H1 (cell line): ENCODE results near the gene YARS1. TPM values are rescaled to one million over a fixed set of nuclear protein-coding genes. Genes with fewer than 3 reads are reported as not detected.

Source experiments
- CTCF ChIA-PET: fragments of 300-600 bp; sonication (Branson Sonifier 250); formaldehyde crosslinking; loops from one replicate; lab custom pipeline; 2021; ENCODE audit not compliant: partially characterized antibody; lab: Charles Lee
- POLR2A ChIA-PET: fragments of 300-600 bp; sonication (Branson Sonifier 250); formaldehyde crosslinking; loops from one replicate; lab custom pipeline; 2021; ENCODE audit warnings: inconsistent platforms; ENCODE audit not compliant: partially characterized antibody; lab: Charles Lee
- DNase-seq, 2 experiments: peaks; one replicate each; pipeline versions ENCODE4 v3.0.0 to v3.0.0-alpha.2; 2010 to 2022; ENCODE audit warnings: low spot score in 2 of 2, low read depth in 1 of 2, mixed read lengths in 1 of 2
- FAIRE-seq: peaks from 2 replicates; lab custom pipeline; 2011; peaks lifted over from hg19 to GRCh38; lab: Jason Lieb, UNC
- H2AFZ ChIP-seq: 2 replicates; pipeline ENCODE4 v1.8.1; 2012; ENCODE audit warnings: low read length, inconsistent platforms
- H2AK5ac ChIP-seq: 2 replicates; pipeline ENCODE4 v1.6.1; 2013; ENCODE audit warnings: low read depth, low read length
- H2BK120ac ChIP-seq: replicated peaks from 2 replicates; pipeline ENCODE3; 2013; ENCODE audit warnings: low read depth, low read length, inconsistent platforms
- H2BK12ac ChIP-seq: 2 replicates; pipeline ENCODE4 v1.6.1; 2013; ENCODE audit warnings: low read depth, low read length
- H2BK15ac ChIP-seq: 2 replicates; pipeline ENCODE4 v1.6.1; 2013; ENCODE audit warnings: low read length
- H2BK20ac ChIP-seq: 2 replicates; pipeline ENCODE4 v1.6.1; 2013; ENCODE audit warnings: low read length
- H2BK5ac ChIP-seq: 2 replicates; pipeline ENCODE4 v1.6.1; 2013; ENCODE audit warnings: low read depth, low read length
- H3K14ac ChIP-seq: 2 replicates; pipeline ENCODE4 v1.6.1; 2013; ENCODE audit warnings: inconsistent platforms; ENCODE audit not compliant: insufficient read length
- H3K18ac ChIP-seq: 2 replicates; pipeline ENCODE4 v1.6.1; 2013; ENCODE audit warnings: low read length; ENCODE audit errors: extremely low read depth
- H3K23ac ChIP-seq: 2 replicates; pipeline ENCODE4 v1.6.1; 2013; ENCODE audit warnings: inconsistent platforms; ENCODE audit not compliant: insufficient read length
- H3K23me2 ChIP-seq: 2 replicates; pipeline ENCODE4 v1.6.1; 2013; ENCODE audit warnings: low read depth, low read length
- H3K27ac ChIP-seq: 2 replicates; pipeline ENCODE4 v1.6.1; 2011; ENCODE audit warnings: low read depth, low read length, inconsistent platforms
- H3K27me3 ChIP-seq, 4 experiments: replicated peaks in 1 of 4; 1 replicate in 1 of 4; 2 replicates in 3 of 4; pipeline versions ENCODE4 v1.6.1 to v1.8.1; 2011 to 2013; ENCODE audit warnings: low read length in 3 of 4, mild to moderate bottlenecking in 3 of 4, inconsistent platforms in 2 of 4, mixed read lengths in 2 of 4, moderate library complexity in 1 of 4; ENCODE audit not compliant: control insufficient read depth in 3 of 4, insufficient read depth in 3 of 4; ENCODE audit errors: extremely low read depth in 1 of 4
- H3K36me3 ChIP-seq, 4 experiments: 2 replicates each; pipeline versions ENCODE4 v1.6.1 to v1.8.1; 2011 to 2013; ENCODE audit warnings: mild to moderate bottlenecking in 4 of 4, low read length in 3 of 4, moderate library complexity in 2 of 4, control low read depth in 1 of 4, inconsistent platforms in 1 of 4; ENCODE audit not compliant: insufficient read depth in 4 of 4, control insufficient read depth in 2 of 4
- H3K4ac ChIP-seq: replicated peaks from 2 replicates; pipeline ENCODE3; 2013; ENCODE audit warnings: low read length, low read depth, mixed read lengths, inconsistent platforms; ENCODE audit not compliant: insufficient read length
- H3K4me1 ChIP-seq, 4 experiments: replicated peaks in 1 of 4; 1 replicate in 1 of 4; 2 replicates in 3 of 4; pipeline versions ENCODE4 v1.6.1 to v1.8.1; 2011 to 2013; ENCODE audit warnings: low read length in 3 of 4, inconsistent platforms in 2 of 4, mixed read lengths in 1 of 4; ENCODE audit not compliant: insufficient read depth in 4 of 4, control insufficient read depth in 3 of 4
- H3K4me2 ChIP-seq, 2 experiments: 2 replicates each; pipeline versions ENCODE4 v1.6.1 to v1.8.1; 2011 to 2013; ENCODE audit warnings: low read depth in 2 of 2, low read length in 2 of 2, control low read depth in 1 of 2, inconsistent platforms in 1 of 2, mild to moderate bottlenecking in 1 of 2; ENCODE audit not compliant: insufficient read depth in 1 of 2
- H3K4me3 ChIP-seq, 4 experiments: fragments of 200-600, 300-600 bp in 1 of 4; sonication (generic), shearing (Covaris generic), sonication (Bioruptor Twin) in 1 of 4; 2 replicates each; pipeline versions ENCODE4 v1.5.1 to v1.8.1; 2011 to 2016; ENCODE audit warnings: low read length in 4 of 4, low read depth in 3 of 4, control low read depth in 2 of 4, inconsistent platforms in 2 of 4, mild to moderate bottlenecking in 2 of 4, mixed read lengths in 1 of 4, moderate library complexity in 1 of 4; ENCODE audit not compliant: insufficient read depth in 2 of 4; ENCODE audit errors: extremely low read depth in 1 of 4
- H3K56ac ChIP-seq: replicated peaks from 2 replicates; pipeline ENCODE3; 2013; ENCODE audit warnings: low read depth, mild to moderate bottlenecking, mixed read lengths, low read length, inconsistent platforms; ENCODE audit not compliant: insufficient read length
- H3K79me1 ChIP-seq: 2 replicates; pipeline ENCODE4 v1.6.1; 2013; ENCODE audit warnings: low read depth, low read length, control low read depth
- H3K79me2 ChIP-seq, 2 experiments: 2 replicates each; pipeline versions ENCODE4 v1.6.1 to v1.8.1; 2012 to 2013; ENCODE audit warnings: low read length in 2 of 2, mild to moderate bottlenecking in 2 of 2, inconsistent platforms in 1 of 2; ENCODE audit not compliant: insufficient read depth in 2 of 2, control insufficient read depth in 1 of 2
- H3K9ac ChIP-seq, 4 experiments: replicated peaks in 1 of 4; 1 replicate in 1 of 4; 2 replicates in 3 of 4; pipeline versions ENCODE4 v1.6.1 to v1.8.1; 2011 to 2013; ENCODE audit warnings: low read depth in 3 of 4, low read length in 3 of 4, control low read depth in 2 of 4, mild to moderate bottlenecking in 2 of 4, moderate library complexity in 2 of 4, inconsistent platforms in 1 of 4; ENCODE audit errors: extremely low read depth in 1 of 4
- H3K9me3 ChIP-seq, 2 experiments: 2 replicates each; pipeline versions ENCODE4 v1.6.1 to v1.8.1; 2012 to 2013; ENCODE audit warnings: mild to moderate bottlenecking in 2 of 2, moderate library complexity in 2 of 2, control low read depth in 1 of 2, inconsistent platforms in 1 of 2, low read depth in 1 of 2, low read length in 1 of 2, mixed read lengths in 1 of 2; ENCODE audit not compliant: insufficient read depth in 2 of 2
- H4K20me1 ChIP-seq, 2 experiments: replicated peaks in 1 of 2; 2 replicates each; pipeline versions ENCODE3 to v1.8.1; 2011 to 2013; ENCODE audit warnings: inconsistent platforms in 2 of 2, low read length in 2 of 2, mild to moderate bottlenecking in 1 of 2; ENCODE audit not compliant: insufficient read depth in 2 of 2, control insufficient read depth in 1 of 2
- H4K5ac ChIP-seq: 2 replicates; pipeline ENCODE4 v1.6.1; 2013; ENCODE audit warnings: low read length, low read depth, mixed read lengths, inconsistent platforms; ENCODE audit not compliant: insufficient read length
- H4K8ac ChIP-seq: 2 replicates; pipeline ENCODE4 v1.8.0; 2013; ENCODE audit warnings: mild to moderate bottlenecking, moderate library complexity, low read length, inconsistent platforms; ENCODE audit not compliant: insufficient read depth; ENCODE audit errors: extremely low read depth
- H4K91ac ChIP-seq: replicated peaks from 2 replicates; pipeline ENCODE3; 2013; ENCODE audit warnings: low read length, mixed read lengths, inconsistent platforms; ENCODE audit not compliant: insufficient read length
- BRCA1 ChIP-seq: IDR thresholded peaks from 2 replicates; pipeline ENCODE4 v1.6.1; 2012; ENCODE audit warnings: low read depth, low read length, improper control_type of control experiment
- MAX ChIP-seq: IDR thresholded peaks from 2 replicates; pipeline ENCODE4 v1.6.1; 2012; ENCODE audit warnings: inconsistent platforms
- SAP30 ChIP-seq: fragments of 300-600 bp; sonication (generic); IDR thresholded peaks from 2 replicates; pipeline ENCODE4 v1.7.1; 2012; ENCODE audit warnings: low read length, moderate library complexity, mild to moderate bottlenecking, inconsistent platforms; ENCODE audit not compliant: insufficient read depth, insufficient replicate concordance
- SUZ12 ChIP-seq: fragments of 200-600 bp; sonication (generic); IDR thresholded peaks from 2 replicates; pipeline ENCODE4 v1.6.1; 2012; ENCODE audit warnings: mild to moderate bottlenecking, inconsistent platforms, low read length, moderate library complexity, mixed read lengths
- TBP ChIP-seq: IDR thresholded peaks from 2 replicates; pipeline ENCODE4 v1.6.1; 2011; ENCODE audit warnings: low read depth, low read length, improper control_type of control experiment
- WGBS, 2 experiments: shearing (Covaris generic) in 1 of 2; methylation state at CpG; one replicate each; pipeline versions ENCODE4 v1.1.6 to v1.1.7; 2013 to 2015; ENCODE audit warnings: low lambda C conversion rate in 2 of 2, mixed read lengths in 2 of 2, inconsistent platforms in 1 of 2, low coverage in 1 of 2, missing lambda C conversion rate in 1 of 2; ENCODE audit not compliant: insufficient replicate concordance in 2 of 2, insufficient coverage in 1 of 2, insufficient read length in 1 of 2; ENCODE audit errors: extremely low coverage in 1 of 2, missing lambda C conversion rate in 1 of 2; 5-methylcytosine and 5-hydroxymethylcytosine counted together
- polyA plus RNA-seq, 7 experiments: library from polyadenylated mRNA; depleted of rRNA in 3 of 7; stranded (reverse) in 5 of 7; unstranded in 2 of 7; fragments of >200 nt in 5 of 7; fragments of 200-250 nt in 2 of 7; gene quantifications; 1 replicate in 5 of 7; 2 replicates in 1 of 7; 4 replicates in 1 of 7; pipeline versions ENCODE4 v1.2.1 to v1.2.3, GENCODE V29; 2011 to 2013; ENCODE audit warnings: missing spikeins in 2 of 7, mixed read lengths in 2 of 7
- total RNA-seq: library from RNA; stranded (reverse); fragmentation: NEBNext Ultra II Directional; extraction: Animal tissue kit (Norgen Biotek cat#: 25700); gene quantifications from 2 replicates; pipeline ENCODE4 v1.2.1, GENCODE V29; 2021

YARS1 gene
- total and polyA plus RNA-seq, 2 of the 8 experiments (the other 6 are each of a cell fraction or from before 2014, with no cell fraction given) = 47.1 to 226 TPM

GRCh38 chr1:32791881-32792280, 25.3 kb downstream of the YARS1 start:
- H3K23me2 ChIP-seq = no peaks in the 10 kb centered on the region
- H3K79me1 ChIP-seq = no peaks in the 10 kb centered on the region
- H3K4me2 ChIP-seq = no peak overlapping the region
- H3K9me3 ChIP-seq = no peaks in the 10 kb centered on the region
- H3K4ac ChIP-seq = no peak overlapping the region
- no peaks in the 10 kb centered on the region for H3K4me1 ChIP-seq
- H4K5ac ChIP-seq = no peak overlapping the region
- H2BK120ac ChIP-seq = no peak overlapping the region
- H3K14ac ChIP-seq = no peak overlapping the region
- FAIRE-seq (no peak), DNase-seq (no peak)
- CTCF ChIA-PET = interaction anchor here (1.1 to 2.1 kb wide), 4 partner anchors 9 to 79 kb away, joined by 3 to 8 read pairs (median 5); no protein-coding TSS in a partner anchor
- no peak overlapping the region for H4K8ac ChIP-seq
- no peak overlapping the region for H3K23ac ChIP-seq
- peaks cover 0 to 2% of the 10 kb centered on the region in 2 experiments for H4K20me1 ChIP-seq
- H3K56ac ChIP-seq = no peak overlapping the region
- H2BK5ac ChIP-seq = no peak overlapping the region
- no peak overlapping the region for H3K18ac ChIP-seq
- H2BK15ac ChIP-seq = no peak overlapping the region
- H3K79me2 ChIP-seq = no peaks in the 10 kb centered on the region
- no peak overlapping the region for H2AFZ ChIP-seq
- no peak overlapping the region for H2AK5ac ChIP-seq
- H3K27ac ChIP-seq = no peak overlapping the region
- H2BK12ac ChIP-seq = no peak overlapping the region
- H3K27me3 ChIP-seq = no peaks in the 10 kb centered on the region
- POLR2A ChIA-PET = interaction anchor here (0.8 to 5.0 kb wide), 10 partner anchors 9 to 32 kb away, joined by 3 to 36 read pairs (median 4); partner anchors contain the start of gene S100PBP
- H4K91ac ChIP-seq = no peak overlapping the region
- H3K9ac ChIP-seq = no peak overlapping the region
- H2BK20ac ChIP-seq = no peak overlapping the region
- H3K4me3 ChIP-seq = no peak overlapping the region
- H3K36me3 ChIP-seq = peaks cover 15 to 80% (median 53%) of the 10 kb centered on the region in 4 experiments
- WGBS, 2 experiments = 100% methylated on average over 1 of the region's 1 CpG; no CpG with 5 or more reads in 1 of the 2 experiments
- TF ChIP-seq MAX (no peak), SUZ12 (no peak), TBP (no peak), BRCA1 (no peak), SAP30 (no peak)
